ENCODE measurements around the gene FOXK2.

The FOXK2 gene

GRCh38 chr17:82653651-82654528 is 134.4 kb downstream of the FOXK2 start:
- no peak for DNase-seq (ENCODE audit: extremely low read depth, low read depth)
- TF ChIP-seq, protein P1, sequence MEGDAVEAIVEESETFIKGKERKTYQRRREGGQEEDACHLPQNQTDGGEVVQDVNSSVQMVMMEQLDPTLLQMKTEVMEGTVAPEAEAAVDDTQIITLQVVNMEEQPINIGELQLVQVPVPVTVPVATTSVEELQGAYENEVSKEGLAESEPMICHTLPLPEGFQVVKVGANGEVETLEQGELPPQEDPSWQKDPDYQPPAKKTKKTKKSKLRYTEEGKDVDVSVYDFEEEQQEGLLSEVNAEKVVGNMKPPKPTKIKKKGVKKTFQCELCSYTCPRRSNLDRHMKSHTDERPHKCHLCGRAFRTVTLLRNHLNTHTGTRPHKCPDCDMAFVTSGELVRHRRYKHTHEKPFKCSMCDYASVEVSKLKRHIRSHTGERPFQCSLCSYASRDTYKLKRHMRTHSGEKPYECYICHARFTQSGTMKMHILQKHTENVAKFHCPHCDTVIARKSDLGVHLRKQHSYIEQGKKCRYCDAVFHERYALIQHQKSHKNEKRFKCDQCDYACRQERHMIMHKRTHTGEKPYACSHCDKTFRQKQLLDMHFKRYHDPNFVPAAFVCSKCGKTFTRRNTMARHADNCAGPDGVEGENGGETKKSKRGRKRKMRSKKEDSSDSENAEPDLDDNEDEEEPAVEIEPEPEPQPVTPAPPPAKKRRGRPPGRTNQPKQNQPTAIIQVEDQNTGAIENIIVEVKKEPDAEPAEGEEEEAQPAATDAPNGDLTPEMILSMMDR (IDR thresholded peaks at IDR 0.05; ENCODE audit: low read depth, low read length) = no peak
